Muscle layer of colon (tissue), 2 donors: ENCODE data around the gene NHSL1.

Experiments
- H3K27ac ChIP-seq: one replicate; pipeline ENCODE4 v1.7.0; 2013; ENCODE audit warnings: low read depth, mild to moderate bottlenecking, low read length, moderate library complexity
- H3K27me3 ChIP-seq, 2 donors: one replicate each; pipeline ENCODE4 v1.7.0; 2013; ENCODE audit warnings: low read length in 2 of 2, mild to moderate bottlenecking in 2 of 2; ENCODE audit not compliant: insufficient read depth in 2 of 2, control insufficient read depth in 1 of 2
- H3K36me3 ChIP-seq: one replicate; pipeline ENCODE4 v1.7.0; 2013; ENCODE audit warnings: mild to moderate bottlenecking, low read length; ENCODE audit not compliant: insufficient read depth
- H3K4me1 ChIP-seq: one replicate; pipeline ENCODE4 v1.7.0; 2013; ENCODE audit warnings: mild to moderate bottlenecking, low read length; ENCODE audit not compliant: insufficient read depth
- H3K4me3 ChIP-seq, 2 donors: one replicate each; pipeline ENCODE4 v1.7.0; 2013; ENCODE audit warnings: low read length in 2 of 2, low read depth in 1 of 2, mild to moderate bottlenecking in 1 of 2, moderate library complexity in 1 of 2
- H3K9ac ChIP-seq: one replicate; pipeline ENCODE4 v1.7.0; 2013; ENCODE audit warnings: low read length
- H3K9me3 ChIP-seq: one replicate; pipeline ENCODE4 v1.7.0; 2013; ENCODE audit warnings: mild to moderate bottlenecking, low read length
- donor health status: abdominal sarcoma.
- donor health status: Adenocarcinoma of cecum.

The NHSL1 gene

GRCh38 chr6:138520463-138520862 lies 21.2 kb upstream of the NHSL1 start:
- H3K9me3 ChIP-seq: no peaks in the 10 kb centered on the region
- no peaks in the 10 kb centered on the region for H3K36me3 ChIP-seq
- H3K27me3 ChIP-seq: no peaks in the 10 kb centered on the region
- no peak overlapping the region for H3K27ac ChIP-seq
- H3K4me3 ChIP-seq: no peak overlapping the region
- H3K4me1 ChIP-seq: peaks cover 13% of the 10 kb centered on the region
- no peak overlapping the region for H3K9ac ChIP-seq

- Histone ChIP-seq H3K4me1 (no peaks in the 10 kb centered on the region), H3K4me3 (no peak overlapping the region), H3K27me3 (no peaks in the 10 kb centered on the region), H3K36me3 (no peaks in the 10 kb centered on the region), H3K9ac (no peak overlapping the region), H3K27ac (no peak overlapping the region), H3K9me3 (no peaks in the 10 kb centered on the region)
Measured at GRCh38 chr6:138518054-138518453, 18.8 kb upstream of the NHSL1 start.

- Histone ChIP-seq H3K4me1 (no peaks in the 10 kb centered on the region), H3K36me3 (no peaks in the 10 kb centered on the region), H3K9ac (no peak overlapping the region), H3K27me3 (no peaks in the 10 kb centered on the region), H3K4me3 (no peak overlapping the region), H3K9me3 (no peaks in the 10 kb centered on the region), H3K27ac (no peak overlapping the region)
Measured at GRCh38 chr6:138517635-138518034, 18.3 kb upstream of the NHSL1 start.

- no peaks in the 10 kb centered on the region for H3K4me1 ChIP-seq
- no peaks in the 10 kb centered on the region for H3K9me3 ChIP-seq
- no peak overlapping the region for H3K4me3 ChIP-seq
- no peaks in the 10 kb centered on the region for H3K36me3 ChIP-seq
- H3K9ac ChIP-seq: no peak overlapping the region
- no peak overlapping the region for H3K27ac ChIP-seq
- H3K27me3 ChIP-seq: no peaks in the 10 kb centered on the region
Measured at GRCh38 chr6:138515657-138516248, 16.5 kb upstream of the NHSL1 start.

- no peak overlapping the region for H3K4me3 ChIP-seq
- no peak overlapping the region for H3K9ac ChIP-seq
- H3K4me1 ChIP-seq: no peaks in the 10 kb centered on the region
- no peaks in the 10 kb centered on the region for H3K27me3 ChIP-seq
- no peaks in the 10 kb centered on the region for H3K36me3 ChIP-seq
- H3K27ac ChIP-seq: no peak overlapping the region
- H3K9me3 ChIP-seq: no peaks in the 10 kb centered on the region
Measured at GRCh38 chr6:138514860-138515540, 15.7 kb upstream of the NHSL1 start.

GRCh38 chr6:138512609-138513008 lies 13.3 kb upstream of the NHSL1 start:
- H3K27ac ChIP-seq: no peak overlapping the region
- no peaks in the 10 kb centered on the region for H3K9me3 ChIP-seq
- H3K4me1 ChIP-seq: no peaks in the 10 kb centered on the region
- H3K27me3 ChIP-seq: no peaks in the 10 kb centered on the region
- no peak overlapping the region for H3K4me3 ChIP-seq
- H3K9ac ChIP-seq: no peak overlapping the region
- no peaks in the 10 kb centered on the region for H3K36me3 ChIP-seq

- H3K4me1 ChIP-seq: no peaks in the 10 kb centered on the region
- no peaks in the 10 kb centered on the region for H3K27me3 ChIP-seq
- H3K27ac ChIP-seq: no peak overlapping the region
- no peak overlapping the region for H3K4me3 ChIP-seq
- H3K36me3 ChIP-seq: no peaks in the 10 kb centered on the region
- H3K9me3 ChIP-seq: no peaks in the 10 kb centered on the region
- no peak overlapping the region for H3K9ac ChIP-seq
Measured at GRCh38 chr6:138510093-138510492, 10.8 kb upstream of the NHSL1 start.

GRCh38 chr6:138509371-138509770 lies 10.1 kb upstream of the NHSL1 start:
- Histone ChIP-seq H3K9ac (no peak overlapping the region), H3K4me1 (no peaks in the 10 kb centered on the region), H3K27ac (no peak overlapping the region), H3K36me3 (no peaks in the 10 kb centered on the region), H3K9me3 (no peaks in the 10 kb centered on the region), H3K4me3 (no peak overlapping the region), H3K27me3 (no peaks in the 10 kb centered on the region)

- no peaks in the 10 kb centered on the region for H3K4me1 ChIP-seq
Measured at GRCh38 chr6:138508676-138508988, 9.3 kb upstream of the NHSL1 start.

GRCh38 chr6:138507977-138508675 lies 8.8 kb upstream of the NHSL1 start:
- Histone ChIP-seq H3K27me3 (no peaks in the 10 kb centered on the region), H3K27ac (no peak overlapping the region), H3K36me3 (no peaks in the 10 kb centered on the region), H3K9me3 (no peaks in the 10 kb centered on the region), H3K4me3 (no peak overlapping the region), H3K9ac (no peak overlapping the region), H3K4me1 (no peaks in the 10 kb centered on the region)

More at GRCh38 chr6:138508676-138508988, 9.3 kb upstream of the NHSL1 start:
- H3K36me3 ChIP-seq: no peaks in the 10 kb centered on the region
- no peak overlapping the region for H3K27ac ChIP-seq
- H3K9ac ChIP-seq: no peak overlapping the region
- no peak overlapping the region for H3K4me3 ChIP-seq
- no peaks in the 10 kb centered on the region for H3K9me3 ChIP-seq
- H3K27me3 ChIP-seq: no peaks in the 10 kb centered on the region

- Histone ChIP-seq H3K4me3 (no peak overlapping the region), H3K9ac (no peak overlapping the region), H3K4me1 (no peaks in the 10 kb centered on the region), H3K36me3 (no peaks in the 10 kb centered on the region), H3K9me3 (no peaks in the 10 kb centered on the region), H3K27me3 (no peaks in the 10 kb centered on the region), H3K27ac (no peak overlapping the region)
Measured at GRCh38 chr6:138504764-138505689, 5.7 kb upstream of the NHSL1 start.
